IPS DF 19.7 (cell line): ENCODE data around the gene ELF2.
"Not testable (repeated sequence)": the region's sequence is repeated elsewhere in the genome, so short reads cannot be mapped to it uniquely, and the experiment has no call there.

ENCODE experiments used
- DNase-seq: peaks from one replicate; pipeline ENCODE4 v3.0.0-alpha.2; 2013; ENCODE audit warnings: low read depth, low spot score

Gene ELF2

GRCh38 chr4:139144161-139144859 lies 32.7 kb downstream of the ELF2 start:
- no peak for DNase-seq

DNA sequence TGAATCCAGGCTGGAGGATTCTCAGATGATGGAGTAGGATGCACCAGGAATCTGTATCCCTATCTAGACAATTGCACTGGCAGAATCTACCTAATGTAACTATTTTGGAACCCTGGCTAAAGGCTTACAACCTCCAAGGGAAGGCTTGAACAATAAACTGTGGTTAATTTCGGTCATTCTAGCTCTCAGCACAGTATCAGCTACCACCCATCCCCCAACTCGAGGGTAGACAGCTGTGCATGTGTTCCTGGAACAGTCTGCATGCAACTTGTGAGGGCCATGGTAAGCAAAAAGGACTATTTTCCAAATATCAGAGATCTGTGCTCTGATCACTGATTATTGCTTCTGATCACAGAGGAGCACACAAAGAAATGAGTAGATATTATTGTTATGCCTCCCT lies 34.0 kb downstream of the ELF2 start:
- no peak for DNase-seq

- no peak for DNase-seq
Measured at GRCh38 chr4:139142087-139142486, 34.9 kb downstream of the ELF2 start.

DNA sequence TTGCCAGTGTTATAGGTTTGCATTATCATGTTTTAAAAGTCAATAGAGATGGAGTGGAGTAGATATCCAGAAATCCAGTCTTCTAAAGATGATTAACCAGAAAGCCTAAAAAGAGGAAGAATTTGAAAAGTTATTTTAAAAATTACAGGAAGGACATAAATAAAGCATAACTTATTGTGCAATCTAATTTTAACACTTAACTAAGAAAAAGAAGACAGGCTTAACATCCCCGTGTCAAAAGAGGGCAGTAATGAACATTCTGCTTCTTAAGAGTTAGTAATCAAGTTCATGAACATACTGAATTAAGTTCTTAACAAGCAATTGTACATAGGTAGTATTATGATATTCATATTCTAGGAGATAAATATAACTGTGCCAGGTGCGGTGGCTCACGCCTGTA lies 39.3 kb downstream of the ELF2 start:
- no peak for DNase-seq

- no peak for DNase-seq
Measured at GRCh38 chr4:139134403-139134802, 42.6 kb downstream of the ELF2 start.

GRCh38 chr4:139131209-139131870 lies 45.7 kb downstream of the ELF2 start:
- no peak for DNase-seq

GRCh38 chr4:139129206-139129605 lies 47.8 kb downstream of the ELF2 start:
- no peak for DNase-seq

DNA sequence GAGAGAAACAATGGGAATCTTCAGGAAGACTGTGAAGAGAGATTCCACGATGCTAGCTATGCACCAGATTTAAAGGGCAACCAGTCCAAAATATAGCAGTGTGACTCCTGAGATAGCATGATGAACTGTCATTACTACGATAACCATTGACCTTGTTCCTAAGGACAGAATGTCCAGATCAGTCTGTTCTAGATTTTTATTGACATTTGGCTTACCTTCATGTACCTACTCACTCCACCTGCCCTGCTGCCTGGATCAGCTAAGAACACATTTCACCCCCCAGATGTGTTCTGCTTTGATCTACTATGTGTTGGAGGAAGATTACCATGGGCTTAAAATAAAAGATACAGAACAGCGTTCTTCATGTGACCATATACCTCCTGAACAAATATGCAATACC lies 50.1 kb downstream of the ELF2 start:
- DNase-seq = no peak

DNA sequence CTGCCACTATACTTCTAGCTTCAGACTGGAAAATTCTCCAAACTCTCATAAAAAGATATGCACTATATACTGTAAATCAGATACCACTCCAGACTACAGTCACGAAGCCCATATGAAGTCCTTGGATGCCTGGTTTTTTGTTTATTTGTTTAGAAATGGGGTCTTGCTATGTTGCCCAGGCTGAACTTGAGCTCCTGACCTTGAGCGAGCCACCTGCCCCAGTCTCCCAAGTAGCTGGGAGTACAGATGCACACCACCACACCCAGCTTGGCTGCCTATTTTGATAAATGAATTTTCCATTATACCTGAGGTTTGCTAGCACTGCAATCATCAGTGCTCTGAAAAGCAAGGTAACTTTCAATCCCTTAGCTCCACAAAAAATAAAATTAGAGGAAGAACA lies 53.1 kb downstream of the ELF2 start:
- DNase-seq = no peak

GRCh38 chr4:139118365-139118764 lies 58.7 kb downstream of the ELF2 start:
- DNase-seq = no peak

GRCh38 chr4:139115226-139115625 lies 61.8 kb downstream of the ELF2 start:
- DNase-seq = no peak

GRCh38 chr4:139114795-139115194 lies 62.2 kb downstream of the ELF2 start:
- DNase-seq = not testable (repeated sequence)

DNA sequence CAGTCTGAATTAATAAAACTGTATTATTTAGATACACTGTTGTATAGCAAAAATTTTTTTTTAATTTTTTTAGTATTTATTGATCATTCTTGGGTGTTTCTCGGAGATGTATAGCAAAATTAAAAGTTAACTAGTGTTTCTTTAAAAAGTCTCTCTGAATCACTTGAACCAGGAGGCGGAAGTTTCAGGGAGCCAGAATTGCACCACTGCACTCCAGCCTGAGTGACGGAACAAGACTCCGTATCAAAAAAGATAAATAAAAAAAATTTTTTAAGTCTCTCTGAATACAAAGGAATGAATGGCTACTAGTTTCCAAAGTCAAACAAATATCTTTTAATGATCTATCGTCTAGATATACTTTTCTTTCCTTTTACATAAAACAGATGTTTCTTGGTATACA lies 64.4 kb downstream of the ELF2 start:
- DNase-seq = no peak

DNA sequence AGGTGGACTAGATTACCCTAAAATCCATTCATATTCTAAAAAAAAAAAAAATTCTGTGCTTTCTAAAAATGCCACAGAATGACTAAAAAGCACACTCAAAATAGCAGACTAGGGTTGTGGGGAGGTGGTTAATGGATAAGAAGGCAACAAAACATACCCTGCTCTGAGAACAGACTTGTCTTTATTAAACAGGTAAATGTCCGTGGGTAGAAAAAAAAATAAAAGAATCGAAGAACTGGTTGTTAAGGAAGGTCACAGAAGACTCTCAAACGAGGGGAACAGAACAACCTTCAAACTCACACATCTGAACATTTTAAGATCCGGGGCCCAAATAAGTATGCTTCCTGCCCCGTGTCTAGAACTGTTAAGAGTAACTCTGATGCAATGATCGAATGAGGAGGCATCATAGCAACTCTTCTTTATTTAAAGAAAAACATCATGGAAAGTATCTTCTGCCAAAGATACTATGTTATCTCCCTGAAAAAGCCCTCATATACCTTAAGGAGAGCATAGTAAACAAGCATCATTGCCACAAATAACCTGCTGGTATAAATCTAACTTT lies 68.4 kb downstream of the ELF2 start:
- no peak for DNase-seq

- DNase-seq = peak; percentile 71
Measured at GRCh38 chr4:139099366-139099982, 77.5 kb downstream of the ELF2 start.

GRCh38 chr4:139092271-139092670 lies 84.7 kb downstream of the ELF2 start:
- DNase-seq = no peak

DNA sequence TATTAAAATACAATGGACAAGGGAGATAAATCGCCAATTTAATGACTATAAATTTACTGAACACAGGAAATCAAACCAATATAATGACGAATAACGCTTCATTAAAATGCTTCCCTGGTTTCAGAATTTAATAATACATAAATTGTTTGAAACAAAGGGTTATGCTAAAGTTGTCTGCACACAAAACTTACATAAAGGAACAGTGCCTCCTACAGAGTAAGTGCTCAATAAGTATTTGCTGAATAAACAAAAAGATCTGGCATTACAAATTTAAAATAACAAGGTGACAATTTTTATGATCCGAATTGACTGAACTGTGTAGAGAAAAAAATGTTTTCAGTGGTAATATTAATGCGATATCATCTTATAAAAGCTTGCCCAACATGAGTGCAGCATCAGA lies 91.9 kb downstream of the ELF2 start:
- no peak for DNase-seq

GRCh38 chr4:139084804-139085093 lies 92.3 kb downstream of the ELF2 start:
- DNase-seq = no peak

- DNase-seq = peak; percentile 47
Measured at GRCh38 chr4:139083956-139084803, 92.8 kb downstream of the ELF2 start.

DNA sequence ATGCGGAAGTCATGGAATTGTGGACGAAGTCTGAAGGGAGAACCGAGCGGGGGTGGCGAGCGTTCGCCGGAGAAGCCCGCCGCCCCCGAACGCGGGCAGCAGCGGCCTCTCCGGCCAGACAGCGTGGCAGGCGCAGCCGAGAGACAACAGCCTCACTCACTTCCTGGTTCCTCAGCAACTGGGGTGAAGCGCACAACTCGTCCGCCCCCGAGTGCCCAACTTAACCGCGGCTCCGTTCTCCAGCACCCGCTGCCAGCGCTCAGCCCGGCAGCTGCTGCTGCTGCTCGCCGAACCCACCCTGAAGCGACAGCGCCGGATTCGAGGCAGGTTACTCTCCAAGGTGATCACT lies 93.4 kb downstream of the ELF2 start:
- DNase-seq = peak; percentile 0

- peak; percentile 91 for DNase-seq
Measured at GRCh38 chr4:139082750-139083606, 94.0 kb downstream of the ELF2 start.
